Stimulated activated CD4-positive, alpha-beta T cell treated with anti-CD3 and anti-CD28 coated beads, Interleukin-4, amount 100 ng/mL, for 48 hours (primary cell): ENCODE data around the gene C3orf20.
"Not testable (repeated sequence)": the region's sequence is repeated elsewhere in the genome, so short reads cannot be mapped to it uniquely, and the experiment has no call there.

Experiments used
- DNase-seq, 2 donors: peaks; one replicate each; pipeline ENCODE4 v3.0.0-alpha.2; 2020; ENCODE audit warnings: low read depth in 2 of 2

Gene C3orf20

DNA sequence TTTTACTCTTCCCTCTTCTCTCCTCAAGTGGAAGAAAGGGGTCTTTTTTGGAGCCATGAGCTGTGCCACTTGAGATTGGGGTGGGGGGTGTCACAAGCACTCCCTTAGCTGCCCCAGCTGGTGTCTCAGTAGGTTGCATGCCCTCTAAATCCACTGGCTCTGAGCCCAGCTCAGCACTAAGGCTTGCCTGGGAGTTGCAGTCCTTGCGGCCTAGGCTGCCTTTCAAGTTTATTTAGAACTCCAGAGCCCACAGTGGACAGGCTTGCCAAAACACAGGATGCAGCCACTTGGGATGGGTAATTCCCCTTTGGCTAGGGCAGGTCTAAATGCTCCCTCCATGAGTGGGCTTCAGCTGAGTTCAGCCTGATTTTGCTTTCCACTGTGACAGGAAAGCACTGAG is 24.7 kb downstream of the C3orf20 start:
- no peak for DNase-seq

DNA sequence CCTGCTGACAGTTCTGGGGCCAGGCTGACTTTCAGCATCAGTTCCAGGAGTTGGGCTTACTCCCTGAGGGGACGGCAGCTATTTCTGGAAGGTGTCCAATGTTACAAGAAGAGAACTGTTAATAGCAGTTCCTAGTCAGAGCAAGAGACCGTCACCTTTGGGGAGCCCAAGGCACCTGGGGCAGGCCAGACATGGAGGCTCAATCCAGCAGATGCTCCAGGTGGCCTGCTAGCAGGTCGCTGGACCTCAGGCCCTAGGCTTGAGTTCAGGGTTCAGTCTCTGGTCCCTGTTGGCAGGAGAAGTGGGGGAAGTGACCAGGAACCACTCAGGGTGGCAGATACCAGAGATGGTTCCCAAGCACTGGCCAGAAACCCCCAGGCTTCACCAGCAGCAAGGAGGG is 25.9 kb downstream of the C3orf20 start:
- DNase-seq, result no peak

DNA sequence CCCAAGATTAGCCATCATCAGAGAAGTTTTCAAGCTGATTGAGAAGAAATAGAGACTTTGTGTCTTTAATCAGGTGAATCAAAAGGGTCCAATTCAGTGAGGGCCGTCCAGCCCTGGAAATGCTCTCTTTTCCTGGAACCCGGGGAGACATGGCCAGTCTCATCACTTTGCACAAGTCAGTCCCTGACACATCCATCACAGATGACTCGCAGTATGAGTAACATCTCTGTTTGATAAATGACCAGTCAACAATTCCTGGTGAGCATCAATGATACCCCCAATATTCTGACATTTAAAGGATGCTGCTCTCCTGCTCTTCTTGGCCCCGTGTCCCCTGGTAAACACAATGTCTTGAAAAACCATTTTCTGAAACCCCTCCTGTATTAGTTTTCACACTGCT is 26.7 kb downstream of the C3orf20 start:
- DNase-seq, result no peak

DNA sequence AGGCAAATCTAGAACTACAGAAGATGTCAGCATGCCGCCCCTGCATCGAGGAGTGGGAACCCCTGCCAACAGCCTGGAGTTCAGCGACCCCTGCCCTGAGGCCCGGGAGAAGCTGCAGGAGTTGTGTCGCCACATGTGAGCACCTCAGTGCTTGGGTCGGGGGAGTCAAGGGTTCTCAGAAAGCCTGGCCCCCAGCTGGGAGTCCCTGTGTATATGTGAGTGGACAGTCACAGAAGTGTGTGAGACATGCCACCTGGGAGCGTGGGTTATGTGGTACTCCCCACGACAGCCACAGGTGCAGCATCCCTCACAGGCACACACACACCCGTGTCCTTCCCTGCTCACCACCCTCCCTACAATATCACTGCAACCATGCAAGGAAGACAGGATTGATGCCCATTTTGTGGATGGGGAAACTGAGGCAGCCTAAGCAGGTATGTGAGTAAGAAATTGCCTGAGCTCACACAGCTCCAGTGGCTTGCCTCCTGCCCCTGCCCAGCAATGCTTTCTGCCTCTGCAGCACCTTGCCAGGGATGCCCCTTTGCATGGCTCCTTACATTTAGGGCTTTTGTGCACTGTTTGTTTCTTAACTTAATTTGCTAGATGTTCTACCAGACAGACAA is 28.3 kb downstream of the C3orf20 start:
- DNase-seq, result no peak

DNA sequence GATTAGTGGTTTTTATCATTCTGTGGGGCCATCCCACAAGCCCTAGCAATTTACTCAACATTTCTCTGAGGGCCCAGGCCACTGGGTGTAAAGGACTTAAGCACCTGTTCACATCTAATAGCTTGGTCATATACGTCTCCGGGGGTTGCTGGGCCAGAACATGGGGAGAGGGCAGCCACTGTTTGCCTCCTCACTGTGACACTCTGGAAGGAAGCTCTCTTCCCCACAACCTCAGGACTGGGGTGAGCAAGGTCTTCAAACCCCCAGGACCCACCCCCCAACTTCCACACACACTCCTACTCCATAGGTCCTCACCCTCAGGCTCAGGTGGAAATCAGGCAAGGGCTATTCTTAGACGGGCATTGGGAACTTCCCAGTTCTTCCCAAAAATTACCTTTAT is 28.9 kb downstream of the C3orf20 start:
- DNase-seq, result no peak

DNA sequence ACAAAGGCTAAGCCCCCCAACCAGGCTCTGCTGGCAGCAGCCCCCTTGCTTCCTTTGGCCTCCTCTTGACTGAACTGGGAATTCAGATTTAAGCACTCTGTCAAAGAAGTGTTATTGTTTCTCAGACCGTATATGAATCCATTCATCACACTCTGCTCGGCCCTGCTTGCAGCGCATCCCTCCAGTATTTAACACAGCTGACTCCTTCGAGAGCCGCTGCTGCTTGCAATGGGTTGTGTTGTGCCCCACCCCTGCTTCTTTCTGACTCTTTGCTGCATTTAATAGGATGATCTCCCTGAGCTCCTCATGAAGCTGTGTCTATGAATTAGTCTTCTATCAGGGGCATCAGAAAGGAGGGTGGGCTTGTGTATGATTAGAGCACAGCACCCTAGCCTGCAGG is 31.2 kb downstream of the C3orf20 start:
- DNase-seq, result no peak

DNA sequence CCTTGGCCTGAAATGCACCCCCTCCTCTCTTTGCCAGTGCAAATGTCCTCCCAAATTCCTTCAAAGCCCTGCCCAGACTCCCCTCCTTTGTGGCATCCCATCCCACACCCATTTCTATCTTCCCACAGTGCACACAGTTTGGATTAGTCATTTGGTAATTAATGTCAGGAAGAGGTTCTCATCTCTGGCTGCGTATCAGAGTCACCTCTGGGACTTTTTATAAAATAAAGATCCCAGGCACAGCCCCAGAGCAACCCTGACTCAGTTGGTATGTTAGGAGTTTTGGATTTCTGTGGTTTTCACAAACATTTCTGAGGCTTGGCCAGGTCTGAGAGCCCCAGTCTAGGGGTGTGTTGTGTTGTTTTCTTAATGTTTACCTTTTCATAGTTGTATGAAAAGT is 41.6 kb downstream of the C3orf20 start:
- no peak for DNase-seq

- no peak for DNase-seq
Observed at GRCh38 chr3:14717307-14717706, 42.4 kb downstream of the C3orf20 start.

DNA sequence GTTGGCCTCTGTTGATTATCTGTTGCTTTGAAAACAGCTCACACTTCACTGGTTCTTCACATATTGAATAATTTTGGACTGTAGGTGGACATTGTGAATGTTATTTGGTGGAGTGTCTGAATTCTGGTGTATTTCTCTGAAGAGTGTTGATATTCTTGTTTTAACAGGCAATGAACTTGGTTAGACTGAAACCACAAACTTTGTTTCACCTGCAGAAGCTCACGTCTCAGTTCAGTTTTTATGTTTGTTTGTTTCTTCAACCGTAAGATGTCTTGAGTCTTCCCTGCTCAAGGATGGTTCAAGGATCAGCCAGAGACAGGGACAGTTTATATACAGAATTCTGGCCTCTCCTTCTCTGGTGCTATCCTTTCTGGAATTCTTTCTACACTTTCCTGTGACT is 43.6 kb downstream of the C3orf20 start:
- no peak for DNase-seq

- DNase-seq, result no peak
Observed at GRCh38 chr3:14719006-14719405, 44.1 kb downstream of the C3orf20 start.

- DNase-seq, result no peak
Observed at GRCh38 chr3:14721126-14721864, 46.4 kb downstream of the C3orf20 start.

DNA sequence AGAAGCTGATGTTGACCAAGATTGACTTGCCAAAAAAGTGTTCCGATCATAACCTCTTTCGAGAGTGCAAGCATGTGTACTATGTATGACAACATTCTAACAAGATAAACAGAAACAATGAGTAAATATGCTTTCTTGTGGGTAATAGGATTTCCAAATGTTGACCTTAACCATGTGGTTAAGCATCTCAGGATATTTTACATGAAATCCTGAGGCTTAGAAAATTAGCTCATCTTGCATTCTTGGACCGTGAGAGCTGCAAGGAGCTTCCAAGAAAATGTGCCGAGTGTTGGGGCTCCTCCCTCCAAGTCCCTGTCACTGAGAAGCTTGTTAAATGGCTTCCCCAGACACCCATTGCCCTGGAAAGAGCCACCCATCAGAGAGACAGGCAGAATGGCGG is 50.1 kb downstream of the C3orf20 start:
- no peak for DNase-seq

- no peak for DNase-seq
Observed at GRCh38 chr3:14725564-14726440, 50.9 kb downstream of the C3orf20 start.

GRCh38 chr3:14726441-14726780 is 51.5 kb downstream of the C3orf20 start:
- no peak for DNase-seq

- DNase-seq, result no peak
Observed at GRCh38 chr3:14728113-14728512, 53.2 kb downstream of the C3orf20 start.

DNA sequence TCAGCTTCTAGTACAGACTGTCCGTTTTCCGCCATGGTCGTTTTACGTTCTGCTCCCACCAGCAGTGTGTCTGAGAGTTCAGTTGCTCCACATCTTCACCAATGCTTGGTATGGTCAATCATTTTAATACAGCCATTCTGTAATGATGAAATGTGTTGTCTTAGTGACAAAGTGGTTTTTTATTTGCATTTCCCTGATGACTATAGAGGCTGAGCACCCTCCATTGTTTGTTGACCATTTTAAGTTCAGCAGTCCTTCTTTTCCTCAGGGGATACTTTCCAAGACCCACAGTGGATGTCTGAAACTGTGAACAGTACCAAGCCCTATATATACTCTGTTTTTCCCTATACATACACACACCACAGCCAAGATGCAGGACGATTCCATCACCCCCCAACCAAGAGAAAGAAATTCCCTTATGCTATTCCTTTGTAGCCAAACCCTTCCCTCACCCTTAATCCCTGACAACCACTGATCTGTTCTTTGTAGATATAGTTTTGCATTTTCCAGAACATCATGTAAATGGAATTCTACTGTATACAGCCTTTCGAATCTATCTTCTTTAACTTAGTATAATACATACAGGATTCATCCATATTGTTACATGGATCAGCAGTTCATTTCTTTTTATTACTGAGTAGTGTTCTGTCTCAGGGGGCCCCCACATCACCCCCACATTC is 55.9 kb downstream of the C3orf20 start:
- DNase-seq, result no peak

DNA sequence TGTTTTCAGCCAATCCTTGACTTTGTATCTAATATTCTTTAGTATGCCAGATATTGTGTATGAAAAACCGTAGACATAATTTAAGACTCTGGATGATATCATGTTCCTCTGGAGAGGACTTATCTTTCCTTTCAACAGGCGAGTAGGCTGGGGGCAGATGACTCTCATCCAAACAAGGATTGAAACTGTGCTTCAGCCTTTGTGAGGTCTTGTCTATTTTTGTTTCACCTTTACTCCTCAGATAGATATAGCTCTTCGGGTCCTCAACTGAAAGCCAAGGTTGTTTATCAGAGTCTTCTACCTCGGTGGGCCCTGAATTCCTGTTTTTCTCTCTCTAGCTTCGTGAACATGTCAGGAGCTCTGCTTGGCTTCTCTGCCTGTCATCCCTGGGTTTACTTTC is 66.0 kb downstream of the C3orf20 start:
- no peak for DNase-seq

DNA sequence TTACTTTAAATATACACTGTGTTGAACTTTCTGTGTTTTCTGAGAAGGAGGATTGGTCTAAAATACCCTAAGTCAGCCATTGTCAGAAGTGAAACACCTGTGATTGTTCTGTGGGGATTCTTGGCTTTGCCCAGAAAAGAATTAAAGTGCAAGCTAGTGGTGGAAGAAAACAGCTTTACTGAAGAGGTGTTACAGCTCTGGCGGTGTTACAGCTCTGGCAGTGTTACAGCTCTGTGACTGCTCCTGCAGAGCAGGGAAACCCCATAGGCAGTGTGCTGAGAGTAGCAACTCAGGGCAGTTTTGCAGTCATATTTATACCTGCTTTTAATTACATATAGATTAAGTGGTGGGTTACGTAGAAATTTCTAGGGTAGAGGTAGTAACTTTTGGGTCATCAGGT is 66.6 kb downstream of the C3orf20 start:
- no peak for DNase-seq

GRCh38 chr3:14744556-14744955 is 69.6 kb downstream of the C3orf20 start:
- DNase-seq, result no peak

GRCh38 chr3:14750650-14751049 is 75.7 kb downstream of the C3orf20 start:
- no peak for DNase-seq

DNA sequence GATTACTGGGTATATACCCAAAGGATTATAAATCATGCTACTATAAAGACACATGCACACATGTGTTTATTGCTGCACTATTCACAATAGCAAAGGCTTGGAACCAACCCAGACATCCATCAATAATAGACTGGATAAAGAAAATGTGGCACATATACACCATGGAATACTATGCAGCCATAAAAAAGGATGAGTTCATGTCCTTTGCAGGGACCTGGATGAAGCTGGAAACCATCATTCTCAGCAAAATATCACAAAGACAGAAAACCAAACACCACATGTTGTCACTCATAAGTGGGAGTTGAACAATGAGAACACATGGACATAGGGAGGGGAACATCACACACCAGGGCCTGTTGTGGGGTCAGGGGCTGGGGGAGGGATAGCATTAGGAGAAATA is 78.0 kb downstream of the C3orf20 start:
- DNase-seq, result not testable (repeated sequence)

DNA sequence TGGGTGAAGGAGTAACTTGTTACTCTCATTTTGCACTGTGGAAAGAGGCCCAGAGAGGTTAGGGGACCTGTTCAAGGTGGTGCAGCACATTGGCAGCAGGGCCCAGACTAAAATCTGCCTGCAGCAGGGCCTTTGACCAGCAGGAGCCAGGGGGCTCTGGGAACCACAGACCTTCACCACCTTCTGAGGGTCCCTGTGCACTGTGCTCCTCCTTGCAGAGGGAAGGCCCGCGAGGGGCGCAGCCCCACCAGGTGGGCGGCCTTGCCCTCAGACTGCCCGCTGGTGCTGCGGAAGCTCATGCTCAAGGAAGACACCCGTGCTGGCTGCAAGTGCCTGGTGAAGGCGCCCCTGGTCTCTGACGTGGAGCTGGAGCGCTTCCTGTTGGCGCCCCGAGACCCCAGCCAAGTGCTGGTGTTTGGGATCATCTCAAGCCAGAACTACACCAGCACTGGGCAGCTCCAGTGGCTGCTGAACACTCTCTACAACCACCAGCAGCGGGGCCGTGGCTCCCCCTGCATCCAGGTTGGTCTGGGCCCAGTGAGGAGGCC is 82.3 kb downstream of the C3orf20 start:
- no peak for DNase-seq
